A549 (cell line): ENCODE measurements around the gene TPRG1L. TPM values are rescaled to one million over a fixed set of nuclear protein-coding genes. Genes with fewer than 3 reads are reported as not detected.

Experiments used
- ATAC-seq, 2 experiments: fragments of 200-7000 bp in 1 of 2; fragments of >200 bp in 1 of 2; cut with Nextera tagmentation in 1 of 2; cut with Tn5 transposase in 1 of 2; 3 replicates each; pipeline versions ENCODE4 v1.8.0 to v1.9.1; 2018 to 2020; ENCODE audit warnings: mild to moderate bottlenecking in 1 of 2, moderate library complexity in 1 of 2
- CTCF ChIA-PET: fragments of 300-600 bp; sonication (Branson Sonifier 250); formaldehyde crosslinking; extraction: SDS; loops from one replicate; lab custom pipeline; 2021; ENCODE audit warnings: antibody characterized with exemption, inconsistent platforms; lab: Yijun Ruan, JAX
- POLR2A ChIA-PET: fragments of 350-600 bp; formaldehyde crosslinking; extraction: SDS; loops from one replicate; lab custom pipeline; 2021; ENCODE audit warnings: antibody characterized with exemption, inconsistent platforms; lab: Yijun Ruan, JAX
- DNase-seq, 2 experiments: peaks; one replicate each; pipeline versions ENCODE4 v3.0.0 to v3.0.0-alpha.2; 2011 to 2016; ENCODE audit warnings: low read depth in 1 of 2, low spot score in 1 of 2
- FAIRE-seq: peaks from 2 replicates; lab custom pipeline; 2011; peaks lifted over from hg19 to GRCh38; lab: Jason Lieb, UNC
- H3K27ac ChIP-seq, 2 experiments: fragments of >200 bp; sonication (Bioruptor Twin); formaldehyde crosslinking; 3 replicates each; pipeline ENCODE4 v1.5.1; 2016 to 2017
- H3K4me1 ChIP-seq: fragments of >200 bp; sonication (Bioruptor Twin); formaldehyde crosslinking; 3 replicates; pipeline ENCODE4 v1.6.1; 2016
- H3K4me2 ChIP-seq: fragments of >200 bp; sonication (Bioruptor Twin); formaldehyde crosslinking; 3 replicates; pipeline ENCODE4 v1.6.1; 2016
- H3K4me3 ChIP-seq: fragments of >200 bp; sonication (Bioruptor Twin); formaldehyde crosslinking; 3 replicates; pipeline ENCODE4 v1.5.1; 2016
- H3K9me3 ChIP-seq: fragments of >200 bp; sonication (Bioruptor Twin); formaldehyde crosslinking; 3 replicates; pipeline ENCODE4 v1.6.1; 2016
- CBX8 ChIP-seq: fragments of 200-600 bp; sonication (generic); IDR thresholded peaks from 2 replicates; pipeline ENCODE4 v1.6.1; 2016
- CEBPB ChIP-seq, 2 experiments: fragments of >200 bp in 1 of 2; sonication (Bioruptor Twin) in 1 of 2; formaldehyde crosslinking in 1 of 2; IDR thresholded peaks; 2 replicates each; pipeline ENCODE4 v1.6.1; 2012 to 2016
- CHD2 ChIP-seq: fragments of 150-350 bp; IDR thresholded peaks from 2 replicates; pipeline ENCODE4 v1.6.1; 2014; ENCODE audit warnings: low read length; ENCODE audit not compliant: partially characterized antibody
- CHD4 ChIP-seq: fragments of 200-600 bp; sonication (generic); IDR thresholded peaks from 2 replicates; pipeline ENCODE4 v1.6.1; 2016; ENCODE audit warnings: antibody characterized with exemption, mild to moderate bottlenecking, borderline replicate concordance
- EHMT2 ChIP-seq: fragments of 200-600 bp; sonication (generic); IDR thresholded peaks from 2 replicates; pipeline ENCODE4 v1.6.1; 2016; ENCODE audit warnings: antibody characterized with exemption, low read depth, mild to moderate bottlenecking, moderate library complexity
- EP300 ChIP-seq, 2 experiments: fragments of >200 bp; sonication (Bioruptor Twin); formaldehyde crosslinking; IDR thresholded peaks; 2 replicates in 1 of 2; 3 replicates in 1 of 2; pipeline ENCODE4 v1.6.1; 2016 to 2017
- HEYL ChIP-seq: fragments of 250-450 bp; sonication (Bioruptor Pico); IDR thresholded peaks from 2 replicates; pipeline ENCODE4 v1.8.0; 2021; ENCODE audit warnings: mild to moderate bottlenecking, moderate library complexity
- JUN ChIP-seq, 2 experiments: fragments of >200 bp; sonication (Bioruptor Twin); formaldehyde crosslinking; IDR thresholded peaks; 2 replicates in 1 of 2; 3 replicates in 1 of 2; pipeline ENCODE4 v1.6.1; 2016 to 2017
- JUNB ChIP-seq: fragments of >200 bp; sonication (Bioruptor Twin); formaldehyde crosslinking; IDR thresholded peaks from 2 replicates; pipeline ENCODE4 v1.6.1; 2016
- MAZ ChIP-seq: fragments of 150-350 bp; IDR thresholded peaks from 2 replicates; pipeline ENCODE4 v1.6.1; 2014; ENCODE audit warnings: antibody characterized with exemption, low read depth, low read length, borderline replicate concordance
- MYC ChIP-seq: IDR thresholded peaks from 2 replicates; pipeline ENCODE4 v1.6.1; 2012; ENCODE audit warnings: mild to moderate bottlenecking, inconsistent platforms, low read length, improper control_type of control experiment, borderline replicate concordance
- POLR2A ChIP-seq: IDR thresholded peaks from 2 replicates; pipeline ENCODE4 v1.6.1; 2012; ENCODE audit warnings: mild to moderate bottlenecking, low read length
- RARB ChIP-seq: fragments of 250-450 bp; sonication (Bioruptor Pico); IDR thresholded peaks from 2 replicates; pipeline ENCODE4 v1.8.0; 2021; ENCODE audit warnings: mild to moderate bottlenecking, moderate library complexity
- WGBS: methylation state at CpG from one replicate; pipeline ENCODE4 v1.1.6; 2017; ENCODE audit errors: missing lambda C conversion rate; 5-methylcytosine and 5-hydroxymethylcytosine counted together
- polyA plus RNA-seq, 4 experiments: library from polyadenylated mRNA; depleted of rRNA in 3 of 4; stranded (reverse); fragments of >200 nt; fragmentation: RNase III in 1 of 4; extraction: RNeasy Plus Mini Kit Qiagen cat#74134 plus additional on column Dnase treatment in 1 of 4; gene quantifications; 2 replicates in 3 of 4; 3 replicates in 1 of 4; pipeline ENCODE4 v1.2.3, GENCODE V29; 2011 to 2017
- TF ChIP-seq, protein P1 (sequence below): fragments of 250-450 bp; sonication (Bioruptor Pico); IDR thresholded peaks from 2 replicates; pipeline ENCODE4 v1.5.0; 2020; ENCODE audit warnings: low read depth, mild to moderate bottlenecking, moderate library complexity
- TF ChIP-seq, protein P2 (sequence below): fragments of >200 bp; sonication (Bioruptor Twin); formaldehyde crosslinking; IDR thresholded peaks from 2 replicates; pipeline ENCODE4 v1.6.1; 2016
- TF ChIP-seq, protein P3 (sequence below): IDR thresholded peaks from 2 replicates; pipeline ENCODE4 v1.6.1; 2012; ENCODE audit warnings: low read depth, borderline replicate concordance
- TF ChIP-seq, protein P4 (sequence below): fragments of 250-450 bp; sonication (Bioruptor Pico); IDR thresholded peaks from 2 replicates; pipeline ENCODE4 v1.5.0; 2021; ENCODE audit warnings: mild to moderate bottlenecking, moderate library complexity, borderline replicate concordance

TPRG1L gene
- polyA plus RNA-seq, 2 of the 4 experiments (the other 2 are of a cell fraction) = 13.1 to 20.1 TPM

DNA sequence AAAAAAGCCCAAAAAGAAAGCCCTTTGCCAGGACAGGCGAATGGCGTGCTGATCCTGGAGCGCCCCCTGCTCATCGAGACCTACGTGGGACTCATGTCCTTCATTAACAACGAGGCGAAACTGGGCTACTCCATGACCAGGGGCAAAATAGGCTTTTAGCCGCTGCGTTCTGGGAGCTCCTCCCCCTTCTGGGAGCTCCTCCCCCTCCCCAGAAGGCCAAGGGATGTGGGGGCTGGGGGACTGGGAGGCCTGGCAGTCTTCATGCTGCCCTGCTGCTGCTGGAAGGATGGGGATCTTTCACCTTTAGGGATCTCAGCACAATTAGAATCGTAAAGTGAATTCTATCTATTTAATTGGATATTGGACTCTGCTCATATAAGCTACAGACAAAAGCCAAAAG lies 3.6 kb downstream of the TPRG1L start:
- ChIA-PET CTCF (interaction anchor here (1.1 to 4.6 kb wide), 5 partner anchors 8 to 176 kb away, joined by 3 to 33 read pairs (median 13); no protein-coding TSS in a partner anchor), POLR2A (no interaction called here)

DNA sequence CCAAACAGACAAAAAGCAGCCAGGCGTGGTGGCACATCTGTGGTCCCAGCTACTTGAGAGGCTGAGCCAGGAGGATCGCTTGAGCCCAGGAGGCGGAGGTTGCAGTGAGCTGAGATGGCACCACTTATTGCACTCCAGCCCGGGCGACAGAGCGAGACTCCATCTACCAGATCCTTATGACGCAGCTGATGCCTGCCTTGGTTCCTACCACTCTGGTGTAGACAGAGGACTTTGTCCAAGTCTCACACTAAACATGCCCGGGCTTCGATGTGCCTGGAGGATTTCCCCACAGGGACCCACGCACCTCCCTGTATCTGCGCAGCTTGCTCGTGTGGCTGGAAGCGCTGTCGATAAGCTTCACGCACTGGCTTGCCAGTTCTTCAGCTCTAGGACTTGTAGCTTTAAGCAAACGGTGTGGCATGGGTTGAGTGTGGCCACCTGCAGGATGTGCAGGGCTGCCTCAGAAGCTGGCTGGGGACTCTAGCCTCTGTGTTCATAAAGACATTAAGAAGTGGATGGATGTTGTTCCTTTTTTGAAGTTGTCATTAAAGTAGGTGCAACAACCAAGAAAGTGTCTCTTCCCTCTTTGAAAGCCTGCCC lies 4.8 kb downstream of the TPRG1L start:
- ChIA-PET POLR2A (no interaction called here), CTCF (interaction anchor here (1.0 to 4.6 kb wide), 5 partner anchors 10 to 177 kb away, joined by 3 to 33 read pairs (median 13); no protein-coding TSS in a partner anchor)
- DNase-seq (no peak), ATAC-seq (no peak), FAIRE-seq (no peak)
- Histone ChIP-seq H3K9me3 (no peaks in the 10 kb centered on the region), H3K4me2 (no peak overlapping the region), H3K4me3 (no peak overlapping the region), H3K27ac (no peak overlapping the region), H3K4me1 (no peaks in the 10 kb centered on the region)
- 91% methylated on average over 12 of the region's 16 CpGs for WGBS
- TF ChIP-seq POLR2A (no peak), MAZ (no peak), HEYL (CRISPR knock-in tag) (no peak), JUN (IDR thresholded peaks at IDR 0.05) (no peak), EP300 (IDR thresholded peaks at IDR 0.05) (no peak), EHMT2 (no peak), RARB (no peak), JUNB (no peak), CBX8 (no peak), CEBPB (IDR thresholded peaks at IDR 0.05) (no peak)
- TF ChIP-seq, protein P1, sequence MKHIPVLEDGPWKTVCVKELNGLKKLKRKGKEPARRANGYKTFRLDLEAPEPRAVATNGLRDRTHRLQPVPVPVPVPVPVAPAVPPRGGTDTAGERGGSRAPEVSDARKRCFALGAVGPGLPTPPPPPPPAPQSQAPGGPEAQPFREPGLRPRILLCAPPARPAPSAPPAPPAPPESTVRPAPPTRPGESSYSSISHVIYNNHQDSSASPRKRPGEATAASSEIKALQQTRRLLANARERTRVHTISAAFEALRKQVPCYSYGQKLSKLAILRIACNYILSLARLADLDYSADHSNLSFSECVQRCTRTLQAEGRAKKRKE (CRISPR knock-in tag) = no peak
- TF ChIP-seq, protein P2, sequence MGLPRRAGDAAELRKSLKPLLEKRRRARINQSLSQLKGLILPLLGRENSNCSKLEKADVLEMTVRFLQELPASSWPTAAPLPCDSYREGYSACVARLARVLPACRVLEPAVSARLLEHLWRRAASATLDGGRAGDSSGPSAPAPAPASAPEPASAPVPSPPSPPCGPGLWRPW = no peak
- TF ChIP-seq, protein P3, sequence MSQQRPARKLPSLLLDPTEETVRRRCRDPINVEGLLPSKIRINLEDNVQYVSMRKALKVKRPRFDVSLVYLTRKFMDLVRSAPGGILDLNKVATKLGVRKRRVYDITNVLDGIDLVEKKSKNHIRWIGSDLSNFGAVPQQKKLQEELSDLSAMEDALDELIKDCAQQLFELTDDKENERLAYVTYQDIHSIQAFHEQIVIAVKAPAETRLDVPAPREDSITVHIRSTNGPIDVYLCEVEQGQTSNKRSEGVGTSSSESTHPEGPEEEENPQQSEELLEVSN = no peak

More for the DNA sequence above, 3.6 kb downstream of the TPRG1L start:
- H3K27ac ChIP-seq = no peak overlapping the region
- no peak for FAIRE-seq
- H3K4me1 ChIP-seq = peaks cover 4% of the 10 kb centered on the region; the same call in 1 of the 3 replicates
- no peak for ATAC-seq
- TF ChIP-seq MYC (no peak), CHD4 (no peak), CBX8 (no peak), CHD2 (no peak)
- TF ChIP-seq, protein P4, sequence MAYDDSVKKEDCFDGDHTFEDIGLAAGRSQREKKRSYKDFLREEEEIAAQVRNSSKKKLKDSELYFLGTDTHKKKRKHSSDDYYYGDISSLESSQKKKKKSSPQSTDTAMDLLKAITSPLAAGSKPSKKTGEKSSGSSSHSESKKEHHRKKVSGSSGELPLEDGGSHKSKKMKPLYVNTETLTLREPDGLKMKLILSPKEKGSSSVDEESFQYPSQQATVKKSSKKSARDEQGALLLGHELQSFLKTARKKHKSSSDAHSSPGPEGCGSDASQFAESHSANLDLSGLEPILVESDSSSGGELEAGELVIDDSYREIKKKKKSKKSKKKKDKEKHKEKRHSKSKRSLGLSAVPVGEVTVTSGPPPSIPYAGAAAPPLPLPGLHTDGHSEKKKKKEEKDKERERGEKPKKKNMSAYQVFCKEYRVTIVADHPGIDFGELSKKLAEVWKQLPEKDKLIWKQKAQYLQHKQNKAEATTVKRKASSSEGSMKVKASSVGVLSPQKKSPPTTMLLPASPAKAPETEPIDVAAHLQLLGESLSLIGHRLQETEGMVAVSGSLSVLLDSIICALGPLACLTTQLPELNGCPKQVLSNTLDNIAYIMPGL = no peak
- TF ChIP-seq, protein P2 = no peak
- TF ChIP-seq, protein P3 = no peak
- TF ChIP-seq, protein P1 (CRISPR knock-in tag) = no peak
- TF ChIP-seq, all 56 proteins: peak for 0
- 83% methylated on average over 9 of the region's 10 CpGs for WGBS
- DNase-seq = no peak
- H3K4me2 ChIP-seq = no peak overlapping the region
- no peak overlapping the region for H3K4me3 ChIP-seq
- no peaks in the 10 kb centered on the region for H3K9me3 ChIP-seq
